Stimulated activated memory B cell treated with anti-CD40 and anti-IgM and Interleukin-4, amounts not matched to agents 10 μg/mL and 1 μg/mL and 100 μg/mL, for 72 hours (primary cell): ENCODE results near the gene ZC3H4.
"Not testable (repeated sequence)": the region's sequence is repeated elsewhere in the genome, so short reads cannot be mapped to it uniquely, and the experiment has no call there.

Source experiments
- ATAC-seq: fragments of 150-1000 bp; cut with Tn5 transposase; 2 replicates; pipeline ENCODE4 v1.10.0; 2021
- H3K27ac Mint-ChIP-seq: one replicate; pipeline ENCODE4 v1.8.0; 2022; ENCODE audit warnings: mild to moderate bottlenecking, mixed read lengths
- H3K27me3 Mint-ChIP-seq: one replicate; pipeline ENCODE4 v1.8.0; 2022; ENCODE audit warnings: mixed read lengths
- H3K36me3 Mint-ChIP-seq: one replicate; pipeline ENCODE4 v1.8.0; 2022; ENCODE audit warnings: mixed read lengths
- H3K4me1 Mint-ChIP-seq: one replicate; pipeline ENCODE4 v1.8.0; 2022; ENCODE audit warnings: mixed read lengths
- H3K4me3 Mint-ChIP-seq: one replicate; pipeline ENCODE4 v1.8.0; 2022; ENCODE audit warnings: mild to moderate bottlenecking, moderate library complexity, mixed read lengths
- H3K9me3 Mint-ChIP-seq: one replicate; pipeline ENCODE4 v1.8.0; 2022; ENCODE audit warnings: mixed read lengths

The ZC3H4 gene

DNA sequence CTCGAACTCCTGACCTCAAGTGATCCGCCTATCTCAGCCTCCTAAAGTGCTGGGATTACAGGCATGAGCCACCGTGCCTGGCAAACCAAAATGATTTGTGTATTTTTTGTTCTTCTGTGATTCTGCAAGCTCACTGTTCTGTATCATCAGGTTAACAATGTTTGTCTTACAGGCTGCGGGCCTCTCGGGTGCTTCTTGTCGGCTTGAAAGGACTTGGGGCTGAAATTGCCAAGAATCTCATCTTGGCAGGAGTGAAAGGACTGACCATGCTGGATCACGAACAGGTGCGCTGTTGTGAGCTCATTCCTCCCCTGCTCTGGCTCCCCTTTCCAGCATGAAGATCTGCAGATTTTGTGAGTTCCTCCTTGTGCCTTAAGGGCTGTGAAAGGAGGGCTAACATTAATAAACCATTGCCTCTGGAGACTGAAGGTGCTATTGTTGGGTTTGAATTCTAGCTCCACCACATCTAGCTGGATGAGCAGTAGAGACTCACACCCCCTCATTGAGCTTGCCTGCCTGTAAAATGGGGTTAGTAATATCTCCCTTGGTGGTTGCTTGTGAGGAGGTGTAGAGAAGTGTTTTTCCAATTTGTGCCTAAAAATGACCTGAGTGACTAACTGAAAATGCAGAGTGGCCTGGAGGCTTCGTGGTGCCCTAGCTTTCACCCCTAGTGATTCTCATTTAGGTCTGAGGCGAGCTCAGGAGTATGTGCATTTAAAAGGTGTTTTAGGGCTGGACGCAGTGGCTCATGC lies 29.9 kb upstream of the ZC3H4 start:
- Mint-ChIP-seq H3K4me3 (no peak overlapping the region), H3K4me1 (peaks cover 14% of the 10 kb centered on the region), H3K9me3 (no peaks in the 10 kb centered on the region), H3K36me3 (peaks cover 52% of the 10 kb centered on the region), H3K27ac (no peak overlapping the region), H3K27me3 (no peaks in the 10 kb centered on the region)
- ATAC-seq = no peak

DNA sequence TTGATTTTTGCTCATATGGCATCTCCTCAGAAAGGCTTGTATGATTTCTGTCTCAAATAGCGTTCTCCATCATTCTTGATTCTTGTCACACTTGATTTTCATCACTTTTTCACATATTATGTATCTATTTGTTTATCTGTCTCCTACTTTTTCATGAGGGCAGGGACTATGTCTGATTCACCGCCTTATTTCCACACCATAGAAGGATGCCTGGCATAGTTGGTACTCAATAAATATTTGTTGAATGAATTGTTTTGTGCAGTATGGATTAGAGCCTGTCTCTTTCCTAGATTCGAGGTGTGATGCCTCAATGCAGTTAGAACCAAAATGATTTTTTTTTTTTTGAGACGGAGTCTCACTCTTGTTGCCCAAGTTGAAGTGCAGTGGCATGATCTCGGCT lies 29.2 kb upstream of the ZC3H4 start:
- peaks cover 49% of the 10 kb centered on the region for H3K36me3 Mint-ChIP-seq
- no peaks in the 10 kb centered on the region for H3K27me3 Mint-ChIP-seq
- no peak for ATAC-seq
- peaks cover 20% of the 10 kb centered on the region for H3K4me1 Mint-ChIP-seq
- no peak overlapping the region for H3K27ac Mint-ChIP-seq
- H3K9me3 Mint-ChIP-seq = no peaks in the 10 kb centered on the region
- no peak overlapping the region for H3K4me3 Mint-ChIP-seq

DNA sequence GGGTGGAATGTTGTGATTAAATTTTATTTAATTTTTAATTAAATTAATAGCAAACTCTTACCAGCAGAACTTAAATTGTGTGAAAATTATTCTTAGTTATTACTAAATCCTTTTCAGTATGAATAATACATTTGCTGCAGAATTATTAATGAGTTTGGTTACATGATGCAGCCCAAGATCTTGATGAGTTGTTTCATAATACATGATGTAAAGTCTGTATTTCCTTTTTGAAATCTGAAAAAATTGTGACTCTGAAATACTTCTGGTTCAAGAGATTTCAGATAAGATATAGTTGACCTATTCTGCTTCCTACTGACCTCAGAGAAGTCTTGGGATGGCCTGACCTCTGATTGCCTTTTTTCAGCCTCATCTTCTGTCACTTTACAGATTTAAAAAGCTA lies 28.1 kb upstream of the ZC3H4 start:
- peaks cover 44% of the 10 kb centered on the region for H3K36me3 Mint-ChIP-seq
- peaks cover 24% of the 10 kb centered on the region for H3K4me1 Mint-ChIP-seq
- no peak overlapping the region for H3K4me3 Mint-ChIP-seq
- H3K27ac Mint-ChIP-seq = peak overlapping the region; percentile 10
- H3K27me3 Mint-ChIP-seq = no peaks in the 10 kb centered on the region
- H3K9me3 Mint-ChIP-seq = no peaks in the 10 kb centered on the region
- no peak for ATAC-seq

DNA sequence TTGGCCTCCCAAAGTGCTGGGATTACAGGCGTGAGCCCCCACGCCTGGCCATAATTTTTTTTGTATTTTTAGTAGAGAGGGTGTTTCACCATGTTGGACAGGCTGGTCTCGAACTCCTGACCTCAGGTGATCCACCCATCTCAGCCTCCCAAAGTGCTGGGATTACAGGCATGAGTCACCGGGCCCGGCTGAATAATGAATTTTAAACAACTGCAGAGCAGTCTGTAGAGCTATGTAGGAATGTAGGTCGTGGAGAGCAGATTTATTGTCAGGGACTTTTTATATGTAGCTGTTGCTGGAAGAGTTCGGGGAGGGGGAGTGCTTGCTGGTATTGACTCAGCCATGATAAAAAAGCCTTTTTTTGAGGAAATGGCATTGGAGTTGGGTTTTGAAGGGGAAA lies 27.7 kb upstream of the ZC3H4 start:
- not testable (repeated sequence) for H3K4me3 Mint-ChIP-seq
- peaks cover 39% of the 10 kb centered on the region for H3K36me3 Mint-ChIP-seq

DNA sequence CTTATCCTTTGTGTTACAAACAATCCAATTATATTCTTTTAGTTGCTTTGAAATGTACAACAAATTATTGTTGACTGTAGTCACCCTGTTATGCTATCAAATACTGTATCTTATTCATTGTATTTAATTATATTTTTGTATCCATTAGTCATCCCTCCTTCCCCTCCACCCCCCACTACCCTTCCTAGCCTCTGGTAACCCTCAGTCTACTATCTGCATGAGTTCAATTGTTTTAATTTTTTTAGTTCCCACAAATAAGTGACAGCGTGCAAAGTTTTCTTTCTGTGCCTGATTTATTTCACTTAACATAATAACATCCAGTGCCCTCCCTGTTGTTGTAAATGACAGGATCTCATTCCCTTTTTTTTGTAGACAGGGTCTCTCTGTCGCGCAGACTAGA lies 21.6 kb upstream of the ZC3H4 start:
- no peak overlapping the region for H3K27ac Mint-ChIP-seq
- H3K4me1 Mint-ChIP-seq = peaks cover 78% of the 10 kb centered on the region
- H3K36me3 Mint-ChIP-seq = peaks cover 37% of the 10 kb centered on the region

More for the DNA sequence above, 27.7 kb upstream of the ZC3H4 start:
- peaks cover 27% of the 10 kb centered on the region for H3K4me1 Mint-ChIP-seq
- H3K27me3 Mint-ChIP-seq, ATAC-seq, H3K9me3 Mint-ChIP-seq: not testable (repeated sequence)
- peak overlapping the region; percentile 10 for H3K27ac Mint-ChIP-seq

DNA sequence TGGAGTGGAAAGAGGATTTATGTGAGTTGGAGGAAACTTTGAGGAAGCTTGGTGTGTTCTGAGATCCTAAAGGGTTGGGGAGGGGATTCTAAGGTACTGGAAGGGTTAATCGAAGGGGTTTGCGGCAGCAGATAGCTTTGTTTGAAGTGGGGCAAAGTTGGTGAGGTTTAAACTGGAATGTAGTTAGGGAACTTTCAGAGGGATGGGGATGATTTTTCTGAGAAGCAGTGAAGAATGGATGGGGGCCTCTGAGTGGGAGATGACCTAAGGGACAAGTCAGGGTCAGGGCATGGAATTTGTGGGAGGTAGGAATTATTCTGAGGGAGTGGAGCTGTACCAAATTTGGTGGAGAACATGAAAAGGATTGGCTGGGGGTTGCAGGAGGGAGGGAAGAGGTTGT lies 21.0 kb upstream of the ZC3H4 start:
- Mint-ChIP-seq H3K4me3 (no peak overlapping the region), H3K4me1 (peaks cover 79% of the 10 kb centered on the region), H3K27me3 (no peaks in the 10 kb centered on the region), H3K9me3 (no peaks in the 10 kb centered on the region), H3K36me3 (peaks cover 37% of the 10 kb centered on the region), H3K27ac (no peak overlapping the region)
- no peak for ATAC-seq

More for the DNA sequence above, 21.6 kb upstream of the ZC3H4 start:
- H3K9me3 Mint-ChIP-seq = no peaks in the 10 kb centered on the region
- ATAC-seq = no peak
- H3K4me3 Mint-ChIP-seq = no peak overlapping the region
- H3K27me3 Mint-ChIP-seq = no peaks in the 10 kb centered on the region

DNA sequence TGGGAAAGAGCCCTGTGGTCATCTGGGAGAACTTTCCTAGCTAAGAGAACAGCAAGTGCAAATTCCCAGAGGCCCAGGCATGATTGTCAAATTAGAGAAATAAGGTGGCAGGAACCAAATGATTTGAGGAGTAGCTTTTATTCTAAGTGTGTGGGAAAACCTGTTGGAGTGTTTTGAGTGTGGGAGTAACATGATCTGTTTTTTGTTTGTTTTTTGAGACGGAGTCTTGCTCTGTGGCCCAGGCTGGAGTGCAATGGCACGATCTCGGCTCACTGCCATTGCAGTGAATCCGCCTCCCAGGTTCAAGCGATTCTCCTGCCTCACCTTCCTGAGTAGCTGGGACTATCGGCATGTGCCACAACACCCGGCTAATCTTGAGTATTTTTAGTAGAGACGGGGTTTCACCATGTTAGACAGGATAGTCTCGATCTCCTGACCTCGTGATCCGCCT lies 19.5 kb upstream of the ZC3H4 start:
- Mint-ChIP-seq H3K4me3 (no peak overlapping the region), H3K36me3 (peaks cover 24% of the 10 kb centered on the region), H3K27ac (no peak overlapping the region), H3K4me1 (peaks cover 68% of the 10 kb centered on the region), H3K9me3 (no peaks in the 10 kb centered on the region), H3K27me3 (no peaks in the 10 kb centered on the region)
- ATAC-seq = no peak

DNA sequence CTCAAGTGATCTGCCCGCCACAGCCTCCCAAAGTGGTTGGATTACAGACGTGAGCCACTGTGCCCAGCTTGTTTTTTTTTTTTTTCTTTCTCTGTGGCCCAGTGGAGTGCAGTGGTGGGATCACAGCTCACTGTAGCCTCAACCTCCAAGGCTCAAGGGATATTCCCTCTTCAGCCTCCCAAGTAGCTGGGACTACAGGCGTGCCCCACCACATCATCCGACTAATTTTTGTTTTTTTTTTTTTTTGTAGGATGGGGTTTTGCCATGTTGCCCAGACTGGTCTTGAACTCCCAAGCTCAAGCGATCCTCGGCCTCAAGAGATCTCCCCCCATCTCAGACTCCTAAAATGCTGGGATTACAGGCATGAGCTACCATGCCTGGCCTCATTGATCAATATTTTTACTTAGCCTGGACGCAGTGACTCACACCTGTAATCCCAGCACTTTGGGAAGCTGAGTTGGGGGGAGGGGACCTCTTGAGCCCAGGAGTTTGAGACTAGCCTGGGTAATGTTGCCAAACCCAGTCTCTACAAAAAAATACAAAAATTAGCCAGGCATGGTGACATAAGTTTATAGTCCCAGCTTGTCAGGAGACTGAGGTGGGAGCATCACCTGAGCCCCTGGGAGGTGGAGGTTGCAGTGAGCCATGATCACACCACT lies 18.7 kb upstream of the ZC3H4 start:
- ATAC-seq = no peak
- no peaks in the 10 kb centered on the region for H3K27me3 Mint-ChIP-seq
- no peaks in the 10 kb centered on the region for H3K9me3 Mint-ChIP-seq
- H3K4me1 Mint-ChIP-seq = peaks cover 66% of the 10 kb centered on the region
- H3K4me3 Mint-ChIP-seq = peak overlapping the region; percentile 92
- H3K27ac Mint-ChIP-seq = peak overlapping the region; percentile 91
- H3K36me3 Mint-ChIP-seq = peaks cover 24% of the 10 kb centered on the region

DNA sequence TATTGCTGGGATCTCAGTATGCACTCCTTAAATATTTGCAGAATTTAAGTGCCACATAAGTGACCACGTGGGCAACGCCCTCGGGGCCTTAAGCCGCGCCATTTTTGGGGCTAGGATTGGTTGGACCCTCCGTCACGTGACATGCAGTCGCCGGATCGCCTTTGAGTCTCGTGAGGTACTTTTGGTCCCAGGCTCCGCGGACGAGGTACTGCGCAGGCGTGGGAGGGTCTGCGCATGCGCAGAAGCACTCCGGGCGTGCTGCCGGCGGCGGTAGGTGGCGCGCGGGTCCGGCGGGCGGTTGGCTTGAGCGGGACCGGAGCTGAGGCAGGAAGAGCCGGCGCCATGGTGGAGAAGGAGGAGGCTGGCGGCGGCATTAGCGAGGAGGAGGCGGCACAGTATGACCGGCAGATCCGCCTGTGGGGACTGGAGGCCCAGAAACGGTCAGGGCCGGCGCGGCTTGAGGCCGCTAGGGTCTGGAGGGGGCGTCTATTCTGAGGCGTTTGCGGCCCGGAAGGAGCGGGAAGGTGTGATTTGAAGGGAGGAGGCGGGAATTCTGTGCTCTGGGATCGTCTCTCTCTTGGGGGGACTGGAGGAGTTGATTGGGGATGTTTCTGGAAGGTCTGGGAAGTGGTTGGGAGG lies 17.1 kb upstream of the ZC3H4 start, which contains the start of gene SAE1:
TSS of gene SAE1 (plus strand) at position 247 of the 639 bp plus-strand sequence. CDS start at position 343, 96 bp downstream.
- H3K27ac Mint-ChIP-seq = peak within 1 kb of the TSS; percentile 91
- peaks cover 55% of the 10 kb centered on the region for H3K4me1 Mint-ChIP-seq
- ATAC-seq = peak; percentile 95

DNA sequence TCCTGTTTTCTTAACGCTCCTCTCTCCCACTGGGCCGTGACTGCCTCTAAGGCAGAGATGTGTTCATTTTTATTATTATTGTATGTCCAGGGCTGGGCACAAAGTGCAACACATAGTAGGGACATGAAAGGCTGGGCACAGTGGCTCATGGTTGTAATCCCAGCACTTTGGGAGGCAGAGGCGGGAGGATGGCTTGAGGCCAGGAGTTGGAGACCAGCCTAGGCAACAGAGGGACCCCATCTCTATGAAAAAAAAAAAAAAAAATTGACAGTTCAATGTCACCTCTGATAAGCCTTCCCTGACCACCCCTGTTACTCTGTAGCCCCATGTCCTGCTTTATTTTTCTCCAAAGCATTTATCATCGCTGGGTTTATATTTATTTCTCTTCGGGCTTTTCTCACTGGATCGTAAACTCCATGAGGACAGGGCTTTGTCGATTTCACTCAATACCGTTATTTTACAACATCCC lies 16.6 kb upstream of the ZC3H4 start:
- H3K9me3 Mint-ChIP-seq = no peaks in the 10 kb centered on the region
- no peaks in the 10 kb centered on the region for H3K27me3 Mint-ChIP-seq
- peaks cover 24% of the 10 kb centered on the region for H3K36me3 Mint-ChIP-seq
- peak overlapping the region; percentile 92 for H3K4me3 Mint-ChIP-seq
- peak overlapping the region; percentile 91 for H3K27ac Mint-ChIP-seq
- peaks cover 49% of the 10 kb centered on the region for H3K4me1 Mint-ChIP-seq
- no peak for ATAC-seq

More for the DNA sequence above, 17.1 kb upstream of the ZC3H4 start, which contains the start of gene SAE1:
- Mint-ChIP-seq H3K36me3 (peaks cover 24% of the 10 kb centered on the region), H3K27me3 (no peaks in the 10 kb centered on the region), H3K9me3 (no peaks in the 10 kb centered on the region), H3K4me3 (peak within 1 kb of the TSS; percentile 92)

DNA sequence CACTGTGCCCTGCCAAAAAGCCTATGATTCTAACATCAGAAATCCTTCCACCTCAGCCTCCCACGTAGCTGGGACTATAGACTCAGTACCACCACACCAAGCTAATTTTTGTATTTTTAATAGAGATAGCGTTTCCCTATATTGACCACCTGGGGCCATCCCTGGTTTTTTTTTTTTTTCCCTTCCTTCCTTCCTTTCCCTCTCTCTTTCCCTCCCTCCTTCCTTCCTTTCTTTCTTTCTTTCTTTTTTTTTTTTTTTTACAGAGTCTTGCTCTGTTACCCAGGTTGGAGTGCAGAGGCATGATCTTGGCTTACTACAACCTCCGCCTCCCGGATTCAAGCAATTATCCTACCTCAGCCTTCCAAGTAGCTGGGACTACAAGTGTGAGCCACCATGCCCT lies 16.0 kb upstream of the ZC3H4 start:
- Mint-ChIP-seq H3K4me3 (no peak overlapping the region), H3K4me1 (peaks cover 43% of the 10 kb centered on the region), H3K9me3 (no peaks in the 10 kb centered on the region), H3K27me3 (no peaks in the 10 kb centered on the region), H3K36me3 (peaks cover 22% of the 10 kb centered on the region), H3K27ac (no peak overlapping the region)
- ATAC-seq = no peak

DNA sequence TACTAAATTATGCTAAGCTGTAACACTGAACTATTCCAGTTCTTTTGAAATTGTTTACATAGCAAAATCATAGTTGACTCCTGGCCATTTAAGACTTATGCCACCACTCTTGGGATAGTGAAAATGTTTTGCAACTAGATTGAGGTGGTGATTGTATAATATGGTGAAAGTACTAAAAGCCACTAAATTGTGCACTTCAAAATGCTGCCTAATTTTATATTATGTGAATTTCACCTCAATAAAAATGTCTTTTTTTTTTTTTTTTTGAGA lies 12.0 kb upstream of the ZC3H4 start:
- H3K4me1 Mint-ChIP-seq = peaks cover 5% of the 10 kb centered on the region

DNA sequence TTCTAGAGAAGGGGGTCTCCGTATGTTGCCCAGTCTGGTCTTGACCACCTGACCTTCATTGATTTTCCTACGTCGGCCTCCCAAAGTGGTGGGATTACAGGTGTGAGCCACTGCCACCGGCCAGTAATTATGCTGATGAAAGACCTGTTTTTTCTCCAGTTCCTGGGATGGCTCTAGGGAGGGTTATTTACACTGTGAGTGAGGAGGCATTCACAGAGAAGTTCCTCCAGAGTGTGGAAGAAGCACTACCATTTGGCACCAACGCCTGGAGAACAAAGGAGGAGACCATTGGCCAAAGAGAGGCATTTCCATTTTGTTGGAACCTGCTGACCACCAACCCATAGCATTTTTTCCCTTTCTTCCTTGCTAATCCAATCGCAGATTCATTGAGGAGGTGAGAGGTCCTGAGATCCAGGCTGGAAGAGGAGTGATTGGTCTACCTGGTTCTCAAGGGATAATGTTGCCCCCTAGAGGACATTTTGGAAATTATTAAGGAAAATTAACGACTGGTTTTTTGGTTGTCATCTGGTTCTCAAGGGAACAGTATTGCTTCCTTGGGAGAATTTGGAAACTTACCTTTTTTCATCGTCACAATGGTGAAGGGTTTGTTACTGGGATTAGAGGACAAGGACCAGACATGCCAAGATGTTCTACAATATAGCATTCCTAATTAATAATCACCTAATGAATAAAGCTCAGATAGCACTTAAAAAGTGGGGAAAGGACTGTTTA lies 11.5 kb upstream of the ZC3H4 start:
- H3K4me3 Mint-ChIP-seq = no peak overlapping the region
- no peaks in the 10 kb centered on the region for H3K36me3 Mint-ChIP-seq
- H3K4me1 Mint-ChIP-seq = peaks cover under 1% of the 10 kb centered on the region
- H3K27me3 Mint-ChIP-seq = no peaks in the 10 kb centered on the region
- no peaks in the 10 kb centered on the region for H3K9me3 Mint-ChIP-seq
- ATAC-seq = no peak
- no peak overlapping the region for H3K27ac Mint-ChIP-seq

More for the DNA sequence above, 12.0 kb upstream of the ZC3H4 start:
- no peaks in the 10 kb centered on the region for H3K36me3 Mint-ChIP-seq
- no peak overlapping the region for H3K27ac Mint-ChIP-seq
- ATAC-seq = no peak
- H3K27me3 Mint-ChIP-seq = no peaks in the 10 kb centered on the region
- H3K4me3 Mint-ChIP-seq = no peak overlapping the region
- H3K9me3 Mint-ChIP-seq = no peaks in the 10 kb centered on the region

DNA sequence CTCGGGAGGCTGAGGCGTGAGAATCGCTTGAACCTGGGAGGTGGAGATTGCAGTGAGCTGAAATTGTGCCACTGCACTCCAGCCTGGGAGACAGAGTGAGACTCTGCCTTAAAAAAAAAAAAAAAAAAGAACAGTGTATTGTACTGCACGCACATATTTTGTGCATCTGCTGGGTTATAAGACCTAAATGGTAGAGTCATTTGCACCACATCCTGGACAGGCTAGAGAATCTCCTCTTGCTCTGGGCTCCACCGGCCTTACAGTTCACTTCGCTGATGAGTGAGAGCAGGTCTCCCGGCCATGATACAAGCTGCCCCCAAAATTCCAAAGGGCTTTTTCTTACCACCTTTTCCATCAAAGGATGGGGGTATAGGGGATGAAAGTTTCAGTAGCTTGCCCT lies 9.8 kb upstream of the ZC3H4 start:
- H3K4me1 Mint-ChIP-seq = no peaks in the 10 kb centered on the region
- no peak overlapping the region for H3K4me3 Mint-ChIP-seq
- no peak for ATAC-seq
- no peaks in the 10 kb centered on the region for H3K27me3 Mint-ChIP-seq
- no peaks in the 10 kb centered on the region for H3K9me3 Mint-ChIP-seq
- H3K36me3 Mint-ChIP-seq = no peaks in the 10 kb centered on the region
- no peak overlapping the region for H3K27ac Mint-ChIP-seq
